B cell (primary cell): Measurements from ENCODE around the gene F2RL3.

ENCODE experiments used
- EZH2 ChIP-seq: IDR thresholded peaks from 2 replicates; pipeline ENCODE4 v1.6.1; 2012; ENCODE audit warnings: borderline replicate concordance, low read depth, mild to moderate bottlenecking, moderate library complexity, low read length; ENCODE audit not compliant: insufficient read depth, poor library complexity, severe bottlenecking
- TF ChIP-seq, protein P1 (sequence below): fragments of 200-600 bp; IDR thresholded peaks from one replicate; pipeline ENCODE4 v1.8.0; 2022; ENCODE audit warnings: antibody characterized with exemption, mild to moderate bottlenecking

GRCh38 chr19:16896146-16897028 is 7.6 kb downstream of the F2RL3 start:
- TF ChIP-seq, protein P1, sequence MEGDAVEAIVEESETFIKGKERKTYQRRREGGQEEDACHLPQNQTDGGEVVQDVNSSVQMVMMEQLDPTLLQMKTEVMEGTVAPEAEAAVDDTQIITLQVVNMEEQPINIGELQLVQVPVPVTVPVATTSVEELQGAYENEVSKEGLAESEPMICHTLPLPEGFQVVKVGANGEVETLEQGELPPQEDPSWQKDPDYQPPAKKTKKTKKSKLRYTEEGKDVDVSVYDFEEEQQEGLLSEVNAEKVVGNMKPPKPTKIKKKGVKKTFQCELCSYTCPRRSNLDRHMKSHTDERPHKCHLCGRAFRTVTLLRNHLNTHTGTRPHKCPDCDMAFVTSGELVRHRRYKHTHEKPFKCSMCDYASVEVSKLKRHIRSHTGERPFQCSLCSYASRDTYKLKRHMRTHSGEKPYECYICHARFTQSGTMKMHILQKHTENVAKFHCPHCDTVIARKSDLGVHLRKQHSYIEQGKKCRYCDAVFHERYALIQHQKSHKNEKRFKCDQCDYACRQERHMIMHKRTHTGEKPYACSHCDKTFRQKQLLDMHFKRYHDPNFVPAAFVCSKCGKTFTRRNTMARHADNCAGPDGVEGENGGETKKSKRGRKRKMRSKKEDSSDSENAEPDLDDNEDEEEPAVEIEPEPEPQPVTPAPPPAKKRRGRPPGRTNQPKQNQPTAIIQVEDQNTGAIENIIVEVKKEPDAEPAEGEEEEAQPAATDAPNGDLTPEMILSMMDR: no peak
- no peak for TF ChIP-seq EZH2
